ENCODE results near the gene TAAR8.

The TAAR8 gene

DNA sequence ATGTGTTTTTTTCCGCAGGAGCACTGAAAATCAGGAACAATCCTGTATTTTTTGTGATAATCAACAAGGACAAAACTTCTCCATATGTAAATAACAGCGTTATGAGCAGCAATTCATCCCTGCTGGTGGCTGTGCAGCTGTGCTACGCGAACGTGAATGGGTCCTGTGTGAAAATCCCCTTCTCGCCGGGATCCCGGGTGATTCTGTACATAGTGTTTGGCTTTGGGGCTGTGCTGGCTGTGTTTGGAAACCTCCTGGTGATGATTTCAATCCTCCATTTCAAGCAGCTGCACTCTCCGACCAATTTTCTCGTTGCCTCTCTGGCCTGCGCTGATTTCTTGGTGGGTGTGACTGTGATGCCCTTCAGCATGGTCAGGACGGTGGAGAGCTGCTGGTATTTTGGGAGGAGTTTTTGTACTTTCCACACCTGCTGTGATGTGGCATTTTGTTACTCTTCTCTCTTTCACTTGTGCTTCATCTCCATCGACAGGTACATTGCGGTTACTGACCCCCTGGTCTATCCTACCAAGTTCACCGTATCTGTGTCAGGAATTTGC, 17.8 kb downstream of the TAAR8 start, which contains the start of gene TAAR6:
Gene TAAR6 (plus strand): TSS at position 102 of the 557 bp plus-strand sequence. CDS start 0 bp downstream, at position 102.
- Histone ChIP-seq H2AFZ (ENCODE audit: low read depth, low read length, severe bottlenecking) (no peak within 1 kb of the TSS), H3K79me2 (ENCODE audit: insufficient read depth, low read length) (no peaks in the 10 kb centered on the region), H4K20me1 (ENCODE audit: low read depth, low read length) (no peaks in the 10 kb centered on the region), H3K27me3 (ENCODE audit: low read length) (no peaks in the 10 kb centered on the region), H3K9me2 (replicated peaks; ENCODE audit: insufficient read depth, low read length) (no peaks in the 10 kb centered on the region), H3K9me3 (ENCODE audit: insufficient read depth, low read length) (no peaks in the 10 kb centered on the region), H3K4me2 (ENCODE audit: low read depth, low read length, poor library complexity, severe bottlenecking) (no peak within 1 kb of the TSS), H3K4me3 (ENCODE audit: insufficient read depth, low read length, poor library complexity, severe bottlenecking) (no peak within 1 kb of the TSS), H3K9ac (ENCODE audit: low read length) (no peak within 1 kb of the TSS), H3F3A (ENCODE audit: insufficient read depth) (no peaks in the 10 kb centered on the region), H3K27ac (ENCODE audit: low read depth, low read length) (no peak within 1 kb of the TSS), H3K36me3 (ENCODE audit: low read length) (no peaks in the 10 kb centered on the region)
- TF ChIP-seq, protein P1, sequence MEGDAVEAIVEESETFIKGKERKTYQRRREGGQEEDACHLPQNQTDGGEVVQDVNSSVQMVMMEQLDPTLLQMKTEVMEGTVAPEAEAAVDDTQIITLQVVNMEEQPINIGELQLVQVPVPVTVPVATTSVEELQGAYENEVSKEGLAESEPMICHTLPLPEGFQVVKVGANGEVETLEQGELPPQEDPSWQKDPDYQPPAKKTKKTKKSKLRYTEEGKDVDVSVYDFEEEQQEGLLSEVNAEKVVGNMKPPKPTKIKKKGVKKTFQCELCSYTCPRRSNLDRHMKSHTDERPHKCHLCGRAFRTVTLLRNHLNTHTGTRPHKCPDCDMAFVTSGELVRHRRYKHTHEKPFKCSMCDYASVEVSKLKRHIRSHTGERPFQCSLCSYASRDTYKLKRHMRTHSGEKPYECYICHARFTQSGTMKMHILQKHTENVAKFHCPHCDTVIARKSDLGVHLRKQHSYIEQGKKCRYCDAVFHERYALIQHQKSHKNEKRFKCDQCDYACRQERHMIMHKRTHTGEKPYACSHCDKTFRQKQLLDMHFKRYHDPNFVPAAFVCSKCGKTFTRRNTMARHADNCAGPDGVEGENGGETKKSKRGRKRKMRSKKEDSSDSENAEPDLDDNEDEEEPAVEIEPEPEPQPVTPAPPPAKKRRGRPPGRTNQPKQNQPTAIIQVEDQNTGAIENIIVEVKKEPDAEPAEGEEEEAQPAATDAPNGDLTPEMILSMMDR (IDR thresholded peaks at IDR 0.05; ENCODE audit: insufficient read depth, low read length, poor library complexity, severe bottlenecking), result no peak
- TF ChIP-seq EZH2phosphoT487 (conservative IDR thresholded peaks at IDR 0.05; ENCODE audit: low read length), result no peak

DNA sequence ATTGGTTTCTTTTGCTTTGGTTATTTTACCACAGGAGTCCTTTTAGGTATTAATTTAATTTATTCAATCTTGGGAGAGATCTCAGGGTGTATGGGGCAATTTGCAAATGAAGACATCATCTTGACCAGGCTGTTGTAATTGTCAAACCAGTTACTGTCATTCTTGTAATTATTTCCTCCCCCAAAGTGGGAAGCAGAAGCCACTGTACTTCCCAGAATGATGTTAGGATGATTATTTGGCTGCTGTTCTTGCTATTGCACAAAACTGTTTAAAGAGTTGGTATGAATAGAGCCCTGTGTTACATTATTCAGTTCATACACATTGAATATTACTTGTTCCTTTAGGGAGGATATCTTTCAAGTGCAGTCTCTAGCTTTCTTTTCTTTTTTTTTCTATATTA, 19.3 kb downstream of the TAAR8 start:
- Histone ChIP-seq H4K20me1 (ENCODE audit: low read depth, low read length) (no peaks in the 10 kb centered on the region), H3K27ac (ENCODE audit: low read depth, low read length) (no peak overlapping the region), H3K9ac (ENCODE audit: low read length) (no peak overlapping the region), H3K9me2 (replicated peaks; ENCODE audit: insufficient read depth, low read length) (no peaks in the 10 kb centered on the region), H3K79me2 (ENCODE audit: insufficient read depth, low read length) (no peaks in the 10 kb centered on the region), H3K4me3 (ENCODE audit: insufficient read depth, low read length, poor library complexity, severe bottlenecking) (no peak overlapping the region), H3F3A (ENCODE audit: insufficient read depth) (no peaks in the 10 kb centered on the region), H3K9me3 (ENCODE audit: insufficient read depth, low read length) (no peaks in the 10 kb centered on the region), H2AFZ (ENCODE audit: low read depth, low read length, severe bottlenecking) (no peak overlapping the region), H3K4me2 (ENCODE audit: low read depth, low read length, poor library complexity, severe bottlenecking) (no peak overlapping the region), H3K27me3 (ENCODE audit: low read length) (no peaks in the 10 kb centered on the region), H3K36me3 (ENCODE audit: low read length) (no peaks in the 10 kb centered on the region)
- TF ChIP-seq, protein P1 (IDR thresholded peaks at IDR 0.05; ENCODE audit: insufficient read depth, low read length, poor library complexity, severe bottlenecking), result no peak
- no peak for TF ChIP-seq EZH2phosphoT487 (conservative IDR thresholded peaks at IDR 0.05; ENCODE audit: low read length)

DNA sequence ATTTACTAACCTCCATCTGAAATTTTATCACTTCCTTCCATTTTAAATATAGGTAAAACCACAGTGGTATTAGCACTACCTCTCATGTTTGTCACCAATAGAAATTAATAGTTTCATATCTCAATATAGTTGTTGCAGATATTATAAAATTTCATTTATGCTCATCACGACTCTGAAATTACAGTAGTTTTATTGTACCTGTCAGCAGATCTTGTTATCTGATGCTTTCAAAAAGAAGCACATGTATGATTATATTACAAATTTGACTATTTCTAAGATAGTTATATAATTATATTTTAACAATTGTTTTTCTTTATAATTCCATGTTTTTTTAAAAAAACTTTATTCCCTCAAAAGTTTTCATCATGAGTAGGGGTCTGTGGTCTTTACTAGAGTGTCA, 32.2 kb downstream of the TAAR8 start:
- H3F3A ChIP-seq (ENCODE audit: insufficient read depth), result no peaks in the 10 kb centered on the region
- H3K27me3 ChIP-seq (ENCODE audit: low read length), result no peaks in the 10 kb centered on the region
- TF ChIP-seq, protein P1 (IDR thresholded peaks at IDR 0.05; ENCODE audit: insufficient read depth, low read length, poor library complexity, severe bottlenecking), result no peak
- TF ChIP-seq EZH2phosphoT487 (conservative IDR thresholded peaks at IDR 0.05; ENCODE audit: low read length), result no peak
- H3K27ac ChIP-seq (ENCODE audit: low read depth, low read length), result no peak overlapping the region
- no peaks in the 10 kb centered on the region for H3K36me3 ChIP-seq (ENCODE audit: low read length)
- H3K9me2 ChIP-seq (replicated peaks; ENCODE audit: insufficient read depth, low read length), result no peaks in the 10 kb centered on the region
- H3K4me2 ChIP-seq (ENCODE audit: low read depth, low read length, poor library complexity, severe bottlenecking), result no peak overlapping the region
- H3K9ac ChIP-seq (ENCODE audit: low read length), result no peak overlapping the region
- no peak overlapping the region for H3K4me3 ChIP-seq (ENCODE audit: insufficient read depth, low read length, poor library complexity, severe bottlenecking)
- no peaks in the 10 kb centered on the region for H4K20me1 ChIP-seq (ENCODE audit: low read depth, low read length)
- no peaks in the 10 kb centered on the region for H3K9me3 ChIP-seq (ENCODE audit: insufficient read depth, low read length)
- H2AFZ ChIP-seq (ENCODE audit: low read depth, low read length, severe bottlenecking), result no peak overlapping the region
- H3K79me2 ChIP-seq (ENCODE audit: insufficient read depth, low read length), result no peaks in the 10 kb centered on the region

All from SU-DHL-6 (cell line).